Measurements from ENCODE around the gene EPX.

DNA sequence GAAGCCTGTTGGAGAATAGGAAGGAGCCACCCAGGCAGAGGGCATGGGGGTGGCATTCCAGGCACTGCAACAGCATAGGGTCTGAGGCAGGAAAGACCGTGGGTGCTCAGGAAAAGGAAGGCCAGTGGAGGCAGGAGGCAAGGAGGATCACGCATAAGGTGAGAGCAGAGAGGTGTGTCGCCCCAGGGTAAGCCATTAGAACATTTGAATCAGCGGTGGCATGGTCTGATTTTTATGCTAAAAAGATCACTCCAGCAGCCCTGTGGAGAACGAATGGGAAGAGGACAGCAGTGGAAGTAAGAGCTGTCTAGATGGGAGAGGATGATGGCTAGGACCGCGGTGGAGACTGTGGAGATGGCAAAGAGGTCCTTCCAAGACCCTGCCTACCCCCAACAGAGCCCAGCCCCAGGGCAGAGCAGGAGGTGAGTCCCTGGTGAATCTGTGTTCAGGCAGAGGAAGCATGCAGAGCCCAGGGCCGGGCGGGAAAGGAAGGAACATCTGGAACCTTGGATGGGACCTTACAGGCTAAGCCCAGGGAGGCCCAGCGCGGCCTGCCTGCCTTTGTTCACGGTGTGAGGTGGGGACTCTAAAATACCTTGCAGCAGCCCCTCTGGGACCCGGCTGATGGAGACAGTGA is 53.7 kb downstream of the EPX start:
- TF ChIP-seq, protein P1, sequence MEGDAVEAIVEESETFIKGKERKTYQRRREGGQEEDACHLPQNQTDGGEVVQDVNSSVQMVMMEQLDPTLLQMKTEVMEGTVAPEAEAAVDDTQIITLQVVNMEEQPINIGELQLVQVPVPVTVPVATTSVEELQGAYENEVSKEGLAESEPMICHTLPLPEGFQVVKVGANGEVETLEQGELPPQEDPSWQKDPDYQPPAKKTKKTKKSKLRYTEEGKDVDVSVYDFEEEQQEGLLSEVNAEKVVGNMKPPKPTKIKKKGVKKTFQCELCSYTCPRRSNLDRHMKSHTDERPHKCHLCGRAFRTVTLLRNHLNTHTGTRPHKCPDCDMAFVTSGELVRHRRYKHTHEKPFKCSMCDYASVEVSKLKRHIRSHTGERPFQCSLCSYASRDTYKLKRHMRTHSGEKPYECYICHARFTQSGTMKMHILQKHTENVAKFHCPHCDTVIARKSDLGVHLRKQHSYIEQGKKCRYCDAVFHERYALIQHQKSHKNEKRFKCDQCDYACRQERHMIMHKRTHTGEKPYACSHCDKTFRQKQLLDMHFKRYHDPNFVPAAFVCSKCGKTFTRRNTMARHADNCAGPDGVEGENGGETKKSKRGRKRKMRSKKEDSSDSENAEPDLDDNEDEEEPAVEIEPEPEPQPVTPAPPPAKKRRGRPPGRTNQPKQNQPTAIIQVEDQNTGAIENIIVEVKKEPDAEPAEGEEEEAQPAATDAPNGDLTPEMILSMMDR (conservative IDR thresholded peaks at IDR 0.05), result no peak
- no peak for TF ChIP-seq ZFX (IDR thresholded peaks at IDR 0.05)

Measured in C4-2B (cell line).